Lower leg skin (tissue), 3 donors: ENCODE measurements around the gene CEACAM21.

ENCODE experiments used
- POLR2A ChIP-seq, 2 donors: fragments of 450-650 bp; IDR thresholded peaks; one replicate each; pipeline ENCODE4 v1.6.1; 2016 to 2017; ENCODE audit warnings: antibody characterized with exemption in 2 of 2, mild to moderate bottlenecking in 1 of 2, moderate library complexity in 1 of 2
- TF ChIP-seq, protein P1 (sequence below), 3 donors: fragments of 450-650 bp; IDR thresholded peaks; one replicate each; pipeline ENCODE4 v1.5.1; 2016; ENCODE audit warnings: antibody characterized with exemption in 3 of 3, mild to moderate bottlenecking in 3 of 3, moderate library complexity in 2 of 3

DNA sequence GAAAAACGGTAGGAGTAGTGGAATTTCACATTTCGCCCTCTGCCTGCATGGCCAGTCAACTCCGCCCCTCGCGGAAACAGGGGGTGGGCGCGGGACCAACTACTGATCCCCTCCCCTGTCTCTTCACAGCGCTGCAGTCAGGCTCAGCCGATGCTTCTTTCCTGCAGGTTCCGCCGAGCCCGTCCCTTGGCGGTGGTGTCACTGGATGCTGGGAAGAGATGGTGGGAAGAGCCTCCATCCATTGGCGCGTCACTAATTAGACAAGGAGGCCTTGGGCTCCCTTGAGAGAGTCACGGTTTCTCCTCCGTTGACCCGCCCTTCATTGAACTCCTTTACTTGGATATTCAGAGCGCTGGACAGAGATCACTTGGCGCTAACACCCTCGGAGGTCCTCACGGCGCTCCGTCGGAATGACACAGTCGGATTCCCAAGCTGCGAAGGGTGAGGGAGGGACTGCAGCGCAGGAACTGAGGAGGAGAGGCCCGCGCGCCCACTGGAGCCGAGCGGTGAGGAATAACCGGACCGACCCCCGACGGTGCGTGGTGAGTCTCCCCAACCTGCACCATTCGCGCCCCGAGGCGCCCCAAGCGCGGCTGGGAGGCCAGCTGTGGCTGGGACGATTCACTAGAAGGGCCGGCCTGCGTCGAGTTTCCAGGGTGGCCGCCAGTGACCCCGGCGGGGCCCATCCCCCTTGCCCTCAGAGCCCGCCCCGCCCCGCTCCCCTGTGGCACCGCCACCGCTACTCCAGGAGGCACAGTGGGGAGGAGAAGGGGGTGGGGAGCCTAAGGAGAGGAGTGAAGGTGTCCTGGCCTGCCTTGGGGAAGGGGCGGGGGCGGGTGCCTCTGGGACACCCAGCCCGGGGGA is 11.2 kb upstream of the CEACAM21 start:
- TF ChIP-seq, protein P1, sequence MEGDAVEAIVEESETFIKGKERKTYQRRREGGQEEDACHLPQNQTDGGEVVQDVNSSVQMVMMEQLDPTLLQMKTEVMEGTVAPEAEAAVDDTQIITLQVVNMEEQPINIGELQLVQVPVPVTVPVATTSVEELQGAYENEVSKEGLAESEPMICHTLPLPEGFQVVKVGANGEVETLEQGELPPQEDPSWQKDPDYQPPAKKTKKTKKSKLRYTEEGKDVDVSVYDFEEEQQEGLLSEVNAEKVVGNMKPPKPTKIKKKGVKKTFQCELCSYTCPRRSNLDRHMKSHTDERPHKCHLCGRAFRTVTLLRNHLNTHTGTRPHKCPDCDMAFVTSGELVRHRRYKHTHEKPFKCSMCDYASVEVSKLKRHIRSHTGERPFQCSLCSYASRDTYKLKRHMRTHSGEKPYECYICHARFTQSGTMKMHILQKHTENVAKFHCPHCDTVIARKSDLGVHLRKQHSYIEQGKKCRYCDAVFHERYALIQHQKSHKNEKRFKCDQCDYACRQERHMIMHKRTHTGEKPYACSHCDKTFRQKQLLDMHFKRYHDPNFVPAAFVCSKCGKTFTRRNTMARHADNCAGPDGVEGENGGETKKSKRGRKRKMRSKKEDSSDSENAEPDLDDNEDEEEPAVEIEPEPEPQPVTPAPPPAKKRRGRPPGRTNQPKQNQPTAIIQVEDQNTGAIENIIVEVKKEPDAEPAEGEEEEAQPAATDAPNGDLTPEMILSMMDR (IDR thresholded peaks at IDR 0.05), result no peak
- TF ChIP-seq POLR2A (IDR thresholded peaks at IDR 0.05), result no peak
